B cell (primary cell): ENCODE results near the gene INHBE. TPM values are rescaled to one million over a fixed set of nuclear protein-coding genes. Genes with fewer than 3 reads are reported as not detected.
"Not testable (repeated sequence)": the region's sequence is repeated elsewhere in the genome, so short reads cannot be mapped to it uniquely, and the experiment has no call there.

Experiments used
- ATAC-seq: fragments of 200-7000 bp; cut with Tn5 transposase; one replicate; pipeline ENCODE4 v1.10.0; 2021; ENCODE audit warnings: low read depth, mild to moderate bottlenecking, moderate number of reproducible peaks, moderate library complexity
- CTCF ChIA-PET: fragments of 350-600 bp; sonication (Branson Sonifier 250); formaldehyde crosslinking; loops from one replicate; lab custom pipeline; 2021; ENCODE audit warnings: antibody characterized with exemption, inconsistent platforms; lab: Charles Lee
- POLR2A ChIA-PET: fragments of 350-600 bp; sonication (Branson Sonifier 250); formaldehyde crosslinking; loops from one replicate; lab custom pipeline; 2021; ENCODE audit warnings: antibody characterized with exemption; lab: Charles Lee
- DNase-seq: peaks from one replicate; pipeline ENCODE4 v3.0.0; 2013
- H2AFZ ChIP-seq: 2 replicates; pipeline ENCODE4 v1.6.1; 2012; ENCODE audit warnings: mild to moderate bottlenecking, low read depth, low read length; ENCODE audit not compliant: insufficient read depth, poor library complexity, severe bottlenecking
- H3K27ac ChIP-seq, 2 donors: 1 replicate in 1 of 2; 2 replicates in 1 of 2; pipeline ENCODE4 v1.5.1; 2012 to 2013; ENCODE audit warnings: low read length in 2 of 2, mild to moderate bottlenecking in 2 of 2, moderate library complexity in 1 of 2
- H3K27me3 ChIP-seq, 4 experiments: fragments of 200-600 bp in 1 of 4; sonication (generic) in 1 of 4; replicated peaks in 1 of 4; 1 replicate in 2 of 4; 2 replicates in 2 of 4; pipeline versions ENCODE4 v1.6.1 to v1.7.0; 2013 to 2016; ENCODE audit warnings: low read length in 3 of 4, mild to moderate bottlenecking in 2 of 4, mixed read lengths in 1 of 4, moderate library complexity in 1 of 4; ENCODE audit not compliant: insufficient read depth in 4 of 4, control insufficient read depth in 3 of 4; ENCODE audit errors: control extremely low read depth in 1 of 4
- H3K36me3 ChIP-seq, 2 experiments: replicated peaks in 1 of 2; 1 replicate in 1 of 2; 2 replicates in 1 of 2; pipeline versions ENCODE4 v1.6.1 to v1.7.1; 2013; ENCODE audit warnings: low read length in 1 of 2; ENCODE audit not compliant: insufficient read depth in 2 of 2, control insufficient read depth in 1 of 2; ENCODE audit errors: control extremely low read depth in 1 of 2, extremely low read depth in 1 of 2
- H3K4me1 ChIP-seq, 2 donors: fragments of 200-600 bp in 1 of 2; sonication (generic) in 1 of 2; 1 replicate in 1 of 2; 2 replicates in 1 of 2; pipeline versions ENCODE4 v1.5.1 to v1.6.1; 2013 to 2017; ENCODE audit warnings: low read length in 2 of 2; ENCODE audit not compliant: control insufficient read depth in 2 of 2, insufficient read depth in 2 of 2
- H3K4me2 ChIP-seq: replicated peaks from 2 replicates; pipeline ENCODE3; 2012; ENCODE audit warnings: mild to moderate bottlenecking, low read depth, low read length; ENCODE audit not compliant: poor library complexity, severe bottlenecking
- H3K4me3 ChIP-seq, 5 experiments: fragments of 200-600 bp in 1 of 5; sonication (generic) in 1 of 5; 1 replicate in 3 of 5; 2 replicates in 2 of 5; pipeline versions ENCODE4 v1.5.1 to v1.7.0; 2011 to 2016; ENCODE audit warnings: low read length in 4 of 5, mild to moderate bottlenecking in 4 of 5, low read depth in 2 of 5, control low read depth in 1 of 5, moderate library complexity in 1 of 5; ENCODE audit not compliant: insufficient read depth in 1 of 5; ENCODE audit errors: control extremely low read depth in 1 of 5, extremely low read depth in 1 of 5
- H3K79me2 ChIP-seq: fragments of 200-600 bp; sonication (generic); one replicate; pipeline ENCODE4 v1.6.0; 2016; ENCODE audit warnings: low read length; ENCODE audit not compliant: control insufficient read depth, insufficient read depth
- H3K9ac ChIP-seq: fragments of 200-600 bp; sonication (generic); 2 replicates; pipeline ENCODE4 v1.6.1; 2017; ENCODE audit warnings: mild to moderate bottlenecking, low read length, moderate library complexity
- H3K9me3 ChIP-seq, 3 donors: one replicate each; pipeline versions ENCODE4 v1.6.1 to v1.7.1; 2013; ENCODE audit warnings: low read length in 2 of 3; ENCODE audit not compliant: control insufficient read depth in 2 of 3, insufficient read depth in 1 of 3; ENCODE audit errors: control extremely low read depth in 1 of 3
- H4K20me1 ChIP-seq: 2 replicates; pipeline ENCODE4 v1.6.0; 2012; ENCODE audit warnings: mild to moderate bottlenecking, low read length; ENCODE audit not compliant: insufficient read depth, control insufficient read depth, poor library complexity, severe bottlenecking
- H3K27ac Mint-ChIP-seq: one replicate; pipeline ENCODE4 v1.8.0; 2021; ENCODE audit warnings: mixed read lengths
- H3K27me3 Mint-ChIP-seq: one replicate; pipeline ENCODE4 v1.8.0; 2021; ENCODE audit warnings: mixed read lengths
- H3K4me1 Mint-ChIP-seq: one replicate; pipeline ENCODE4 v1.8.0; 2021; ENCODE audit warnings: mixed read lengths
- H3K4me3 Mint-ChIP-seq: one replicate; pipeline ENCODE4 v1.8.0; 2021; ENCODE audit warnings: mixed read lengths
- H3K9me3 Mint-ChIP-seq: one replicate; pipeline ENCODE4 v1.8.0; 2022; ENCODE audit warnings: mixed read lengths; ENCODE audit not compliant: insufficient read depth
- EZH2 ChIP-seq: IDR thresholded peaks from 2 replicates; pipeline ENCODE4 v1.6.1; 2012; ENCODE audit warnings: borderline replicate concordance, low read depth, mild to moderate bottlenecking, moderate library complexity, low read length; ENCODE audit not compliant: insufficient read depth, poor library complexity, severe bottlenecking
- WGBS: methylation state at CpG from one replicate; pipeline ENCODE4 v1.1.5; 2013; ENCODE audit warnings: missing lambda C conversion rate; ENCODE audit not compliant: insufficient coverage; 5-methylcytosine and 5-hydroxymethylcytosine counted together
- intact Hi-C: fragments of 100-400 bp; cut with micrococcal nuclease; formaldehyde crosslinking; loops from one replicate; pipeline ENCODE4 v1.10.0; 2022
- polyA plus RNA-seq: library from polyadenylated mRNA; depleted of rRNA; stranded (reverse); fragments of >200 nt; gene quantifications from 2 replicates; pipeline ENCODE4 v1.2.3, GENCODE V29; 2012
- total RNA-seq, 2 donors: library from RNA; stranded (reverse); fragments of 120-200 nt in 1 of 2; gene quantifications; 1 replicate in 1 of 2; 2 replicates in 1 of 2; pipeline versions ENCODE4 v1.2.3 to v1.2.4, GENCODE V29; 2013 to 2022
- TF ChIP-seq, protein P1 (sequence below): fragments of 200-600 bp; IDR thresholded peaks from one replicate; pipeline ENCODE4 v1.8.0; 2022; ENCODE audit warnings: antibody characterized with exemption, mild to moderate bottlenecking

The INHBE gene
- total and polyA plus RNA-seq, 2 donors (not counting 1 experiment from before 2014, with no cell fraction given), result not detected

DNA sequence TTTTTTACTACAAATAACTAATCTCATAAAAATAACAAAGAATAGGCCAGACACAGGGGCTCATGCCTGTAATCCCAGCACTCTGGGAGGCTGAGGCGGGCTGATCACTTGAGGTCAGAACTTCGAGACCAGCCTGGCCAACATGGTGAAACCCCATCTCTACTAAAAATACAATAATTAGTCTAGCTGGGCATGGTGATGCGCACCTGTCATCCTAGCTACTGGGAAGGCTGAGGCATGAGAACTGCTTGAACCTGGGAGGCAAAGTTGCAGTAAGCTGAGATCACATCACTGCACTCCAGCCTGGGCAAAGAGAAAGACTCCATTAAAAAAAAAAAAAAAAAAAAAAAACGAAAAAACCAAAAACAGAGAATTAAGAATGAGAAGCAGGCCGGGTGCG is 40.9 kb upstream of the INHBE start:
- H3K4me3 Mint-ChIP-seq, H3K9ac ChIP-seq, H3K4me1 ChIP-seq, H3K4me3 ChIP-seq, CTCF ChIA-PET, H3K36me3 ChIP-seq, DNase-seq, H3K9me3 ChIP-seq, H3K27me3 Mint-ChIP-seq, H3K27ac ChIP-seq, ATAC-seq, H3K4me2 ChIP-seq, intact Hi-C loops, POLR2A ChIA-PET, H3K27ac Mint-ChIP-seq, H3K27me3 ChIP-seq, H3K9me3 Mint-ChIP-seq, H2AFZ ChIP-seq: not testable (repeated sequence)
- H4K20me1 ChIP-seq, result peaks cover 35% of the 10 kb centered on the region
- peaks cover 36% of the 10 kb centered on the region for H3K4me1 Mint-ChIP-seq
- H3K79me2 ChIP-seq, result peaks cover 92% of the 10 kb centered on the region
- WGBS, result 93% methylated on average over 3 of the region's 6 CpGs

DNA sequence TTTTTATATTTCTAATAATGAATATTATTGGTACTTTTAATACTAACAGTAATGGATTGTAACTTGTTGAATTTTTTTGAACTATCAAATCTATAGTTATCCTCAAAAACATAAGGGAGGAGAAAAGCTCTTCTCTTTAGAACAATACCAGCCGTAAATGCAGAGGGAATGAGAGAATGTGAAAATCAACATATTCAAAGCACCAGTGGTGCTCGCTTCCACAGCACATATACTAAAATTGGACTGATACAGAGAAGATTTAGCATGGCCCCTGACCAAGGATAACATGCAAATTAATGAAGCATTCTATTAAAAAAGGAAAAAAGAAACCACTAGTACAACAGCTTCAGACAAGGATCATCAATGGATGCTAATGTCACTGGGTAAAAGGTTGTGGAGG is 40.0 kb upstream of the INHBE start:
- no CpG with 5 or more reads among the region's 2 CpGs for WGBS
- no peak for TF ChIP-seq EZH2
- TF ChIP-seq, protein P1, sequence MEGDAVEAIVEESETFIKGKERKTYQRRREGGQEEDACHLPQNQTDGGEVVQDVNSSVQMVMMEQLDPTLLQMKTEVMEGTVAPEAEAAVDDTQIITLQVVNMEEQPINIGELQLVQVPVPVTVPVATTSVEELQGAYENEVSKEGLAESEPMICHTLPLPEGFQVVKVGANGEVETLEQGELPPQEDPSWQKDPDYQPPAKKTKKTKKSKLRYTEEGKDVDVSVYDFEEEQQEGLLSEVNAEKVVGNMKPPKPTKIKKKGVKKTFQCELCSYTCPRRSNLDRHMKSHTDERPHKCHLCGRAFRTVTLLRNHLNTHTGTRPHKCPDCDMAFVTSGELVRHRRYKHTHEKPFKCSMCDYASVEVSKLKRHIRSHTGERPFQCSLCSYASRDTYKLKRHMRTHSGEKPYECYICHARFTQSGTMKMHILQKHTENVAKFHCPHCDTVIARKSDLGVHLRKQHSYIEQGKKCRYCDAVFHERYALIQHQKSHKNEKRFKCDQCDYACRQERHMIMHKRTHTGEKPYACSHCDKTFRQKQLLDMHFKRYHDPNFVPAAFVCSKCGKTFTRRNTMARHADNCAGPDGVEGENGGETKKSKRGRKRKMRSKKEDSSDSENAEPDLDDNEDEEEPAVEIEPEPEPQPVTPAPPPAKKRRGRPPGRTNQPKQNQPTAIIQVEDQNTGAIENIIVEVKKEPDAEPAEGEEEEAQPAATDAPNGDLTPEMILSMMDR, result no peak
- H3K27ac Mint-ChIP-seq, result no peak overlapping the region
- CTCF ChIA-PET, result interaction anchor here (0.7 kb wide), 1 partner anchor 172 kb away, joined by 3 read pairs; no protein-coding TSS in a partner anchor
- H3K27ac ChIP-seq, result no peak overlapping the region
- no peaks in the 10 kb centered on the region for H3K27me3 ChIP-seq
- H3K79me2 ChIP-seq, result peaks cover 93% of the 10 kb centered on the region
- H3K36me3 ChIP-seq, result peaks cover 7 to 10% of the 10 kb centered on the region in 2 experiments
- no peak overlapping the region for H3K9ac ChIP-seq
- no peaks in the 10 kb centered on the region for H3K9me3 Mint-ChIP-seq
- ATAC-seq (no peak), DNase-seq (no peak)
- H3K4me3 ChIP-seq, result no peak overlapping the region
- no peak overlapping the region for H2AFZ ChIP-seq
- H3K4me2 ChIP-seq, result no peak overlapping the region
- no peaks in the 10 kb centered on the region for H3K9me3 ChIP-seq
- peaks cover 41% of the 10 kb centered on the region for H3K4me1 Mint-ChIP-seq
- H3K4me1 ChIP-seq, result peaks cover 0 to 2% of the 10 kb centered on the region in 2 donors
- H4K20me1 ChIP-seq, result peaks cover 44% of the 10 kb centered on the region
- POLR2A ChIA-PET, result interaction anchor here (0.6 kb wide), 1 partner anchor 33 kb away, joined by 8 read pairs; no protein-coding TSS in a partner anchor
- H3K27me3 Mint-ChIP-seq, result no peaks in the 10 kb centered on the region
- intact Hi-C loops, result no loop called here
- H3K4me3 Mint-ChIP-seq, result no peak overlapping the region
